ENCODE data around the gene NMT1. TPM values are rescaled to one million over a fixed set of nuclear protein-coding genes. Genes with fewer than 3 reads are reported as not detected.

The NMT1 gene
- total and polyA plus RNA-seq, 2 of the 13 experiments (the other 11 are each of a cell fraction or from before 2014, with no cell fraction given), result 75.7 to 142 TPM

GRCh38 chr17:45123930-45124796 is 63.0 kb downstream of the NMT1 start (continued):
- TF ChIP-seq DMTF1 (CRISPR knock-in tag; IDR thresholded peaks at IDR 0.05), result no peak
- TF ChIP-seq MATR3 (CRISPR knock-in tag; IDR thresholded peaks at IDR 0.05), result no peak
- TF ChIP-seq RELA (CRISPR knock-in tag; IDR thresholded peaks at IDR 0.05), result no peak
- 0 out of 2 replicates have a peak, but pooled peaks have one; percentile 26 for TF ChIP-seq HNF1A (IDR thresholded peaks at IDR 0.05; ENCODE audit: low read depth)
- TF ChIP-seq HNF1A (CRISPR knock-in tag; IDR thresholded peaks at IDR 0.05; ENCODE audit: borderline replicate concordance), result no peak
- TF ChIP-seq KDM5B (CRISPR knock-in tag; IDR thresholded peaks at IDR 0.05; ENCODE audit: borderline replicate concordance), result peak; percentile 77
- TF ChIP-seq, protein P1, sequence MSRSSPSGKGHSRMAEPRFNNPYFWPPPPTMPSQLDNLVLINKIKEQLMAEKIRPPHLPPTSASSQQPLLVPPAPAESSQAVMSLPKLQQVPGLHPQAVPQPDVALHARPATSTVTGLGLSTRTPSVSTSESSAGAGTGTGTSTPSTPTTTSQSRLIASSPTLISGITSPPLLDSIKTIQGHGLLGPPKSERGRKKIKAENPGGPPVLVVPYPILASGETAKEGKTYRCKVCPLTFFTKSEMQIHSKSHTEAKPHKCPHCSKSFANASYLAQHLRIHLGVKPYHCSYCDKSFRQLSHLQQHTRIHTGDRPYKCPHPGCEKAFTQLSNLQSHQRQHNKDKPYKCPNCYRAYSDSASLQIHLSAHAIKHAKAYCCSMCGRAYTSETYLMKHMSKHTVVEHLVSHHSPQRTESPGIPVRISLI (CRISPR knock-in tag; IDR thresholded peaks at IDR 0.05; ENCODE audit: borderline replicate concordance), result no peak
- no peak for TF ChIP-seq CCAR2 (optimal IDR thresholded peaks at IDR 0.05; ENCODE audit: low read depth, low read length)
- no peak for TF ChIP-seq ZBTB1 (CRISPR knock-in tag; IDR thresholded peaks at IDR 0.05; ENCODE audit: borderline replicate concordance)
- TF ChIP-seq ASH2L (IDR thresholded peaks at IDR 0.05; ENCODE audit: insufficient read length, low read depth, low read length), result peak; percentile 39
- TF ChIP-seq ZKSCAN5 (CRISPR knock-in tag; IDR thresholded peaks at IDR 0.05), result no peak
- no peak for TF ChIP-seq PRDM15 (CRISPR knock-in tag; IDR thresholded peaks at IDR 0.05)
- no peak for TF ChIP-seq NR3C1 (CRISPR knock-in tag; IDR thresholded peaks at IDR 0.05)
- TF ChIP-seq ZNF841 (CRISPR knock-in tag; IDR thresholded peaks at IDR 0.05; ENCODE audit: borderline replicate concordance), result no peak
- TF ChIP-seq HES4 (CRISPR knock-in tag; IDR thresholded peaks at IDR 0.05; ENCODE audit: borderline replicate concordance), result no peak
- no peak for TF ChIP-seq KDM4B (CRISPR knock-in tag; IDR thresholded peaks at IDR 0.05)
- TF ChIP-seq JDP2 (CRISPR knock-in tag; IDR thresholded peaks at IDR 0.05; ENCODE audit: borderline replicate concordance), result no peak

All from HepG2 (cell line).